H9 (cell line): Measurements from ENCODE around the gene DCP1B. TPM values are rescaled to one million over a fixed set of nuclear protein-coding genes. Genes with fewer than 3 reads are reported as not detected.

ENCODE experiments used
- DNase-seq: peaks from one replicate; pipeline ENCODE4 v3.0.0-alpha.2; 2017
- H2AFZ ChIP-seq: one replicate; pipeline ENCODE4 v1.6.1; 2013; ENCODE audit warnings: mild to moderate bottlenecking, low read length, control low read depth, moderate library complexity
- H2AK5ac ChIP-seq: 2 replicates; pipeline ENCODE4 v1.6.1; 2013; ENCODE audit warnings: low read length, control low read depth, mixed read lengths; ENCODE audit not compliant: insufficient read length
- H2BK120ac ChIP-seq: one replicate; pipeline ENCODE4 v1.6.1; 2013; ENCODE audit warnings: low read depth, mild to moderate bottlenecking, low read length, control low read depth, inconsistent platforms; ENCODE audit not compliant: poor library complexity, severe bottlenecking
- H2BK12ac ChIP-seq: 2 replicates; pipeline ENCODE4 v1.6.1; 2013; ENCODE audit warnings: low read length, control low read depth, mixed read lengths, low read depth; ENCODE audit not compliant: insufficient read length
- H2BK15ac ChIP-seq: 2 replicates; pipeline ENCODE4 v1.6.1; 2013; ENCODE audit warnings: low read depth, low read length, control low read depth
- H2BK20ac ChIP-seq: one replicate; pipeline ENCODE4 v1.6.1; 2013; ENCODE audit warnings: low read depth, mild to moderate bottlenecking, low read length, control low read depth, inconsistent platforms; ENCODE audit not compliant: poor library complexity, severe bottlenecking
- H2BK5ac ChIP-seq: 2 replicates; pipeline ENCODE4 v1.6.1; 2013; ENCODE audit warnings: low read length, control low read depth, mixed read lengths; ENCODE audit not compliant: insufficient read length
- H3K14ac ChIP-seq: 2 replicates; pipeline ENCODE4 v1.6.1; 2013; ENCODE audit warnings: low read length, control low read depth; ENCODE audit not compliant: insufficient read depth
- H3K18ac ChIP-seq: 2 replicates; pipeline ENCODE4 v1.6.1; 2013; ENCODE audit warnings: low read depth, mild to moderate bottlenecking, mixed read lengths, low read length, control low read depth; ENCODE audit not compliant: insufficient read length
- H3K23ac ChIP-seq: 2 replicates; pipeline ENCODE4 v1.6.1; 2013; ENCODE audit warnings: low read length, control low read depth, mixed read lengths, low read depth; ENCODE audit not compliant: insufficient read length
- H3K23me2 ChIP-seq: 2 replicates; pipeline ENCODE4 v1.6.1; 2013; ENCODE audit warnings: low read depth, mild to moderate bottlenecking, mixed read lengths, low read length, control low read depth; ENCODE audit not compliant: insufficient read length, poor library complexity, severe bottlenecking
- H3K27ac ChIP-seq: 2 replicates; pipeline ENCODE4 v1.5.1; 2013; ENCODE audit warnings: low read length, control low read depth, mixed read lengths, low read depth; ENCODE audit not compliant: insufficient read length
- H3K27me3 ChIP-seq: 2 replicates; pipeline ENCODE4 v1.6.1; 2013; ENCODE audit warnings: low read length, control low read depth, inconsistent platforms; ENCODE audit not compliant: insufficient read depth
- H3K4ac ChIP-seq: 2 replicates; pipeline ENCODE4 v1.6.1; 2013; ENCODE audit warnings: low read depth, mild to moderate bottlenecking, control low read depth, inconsistent platforms, low read length, moderate library complexity
- H3K4me1 ChIP-seq: 2 replicates; pipeline ENCODE4 v1.6.1; 2013; ENCODE audit warnings: low read length, control low read depth, inconsistent platforms; ENCODE audit not compliant: insufficient read depth
- H3K4me2 ChIP-seq: 2 replicates; pipeline ENCODE4 v1.6.1; 2013; ENCODE audit warnings: low read length, control low read depth, mixed read lengths; ENCODE audit not compliant: insufficient read length, insufficient read depth
- H3K56ac ChIP-seq: 2 replicates; pipeline ENCODE4 v1.6.1; 2013; ENCODE audit warnings: low read depth, mild to moderate bottlenecking, mixed read lengths, low read length, control low read depth; ENCODE audit not compliant: insufficient read length
- H3K79me1 ChIP-seq: 2 replicates; pipeline ENCODE4 v1.6.1; 2013; ENCODE audit warnings: low read depth, mild to moderate bottlenecking, moderate library complexity, low read length, control low read depth, inconsistent platforms; ENCODE audit not compliant: insufficient read depth, poor library complexity, severe bottlenecking
- H3K79me2 ChIP-seq: 2 replicates; pipeline ENCODE4 v1.6.1; 2013; ENCODE audit warnings: low read length, control low read depth, inconsistent platforms; ENCODE audit not compliant: insufficient read depth
- H3K9ac ChIP-seq: 2 replicates; pipeline ENCODE4 v1.6.1; 2013; ENCODE audit warnings: low read length, control low read depth, mixed read lengths; ENCODE audit not compliant: insufficient read length; ENCODE audit errors: extremely low read depth
- H3K9me3 ChIP-seq: one replicate; pipeline ENCODE4 v1.6.1; 2013; ENCODE audit warnings: low read depth, low read length, inconsistent platforms; ENCODE audit not compliant: control insufficient read depth
- H3T11ph ChIP-seq: one replicate; pipeline ENCODE4 v1.6.1; 2013; ENCODE audit warnings: mild to moderate bottlenecking, low read length, control low read depth, inconsistent platforms
- H4K20me1 ChIP-seq: one replicate; pipeline ENCODE4 v1.6.1; 2013; ENCODE audit not compliant: control insufficient read depth, insufficient read length, insufficient read depth
- H4K5ac ChIP-seq: 2 replicates; pipeline ENCODE4 v1.6.1; 2013; ENCODE audit warnings: low read depth, mild to moderate bottlenecking, mixed read lengths, low read length, control low read depth; ENCODE audit not compliant: insufficient read length
- H4K8ac ChIP-seq: replicated peaks from 2 replicates; pipeline ENCODE4 v1.6.1; 2013; ENCODE audit warnings: low read length, control low read depth, mixed read lengths, low read depth; ENCODE audit not compliant: insufficient read length
- H4K91ac ChIP-seq: 2 replicates; pipeline ENCODE4 v1.6.1; 2013; ENCODE audit warnings: low read depth, mild to moderate bottlenecking, moderate library complexity, mixed read lengths, low read length, control low read depth; ENCODE audit not compliant: insufficient read length
- H3K27ac Mint-ChIP-seq, 3 experiments: 2 replicates in 2 of 3; 3 replicates in 1 of 3; pipeline ENCODE4 v1.8.0; 2020 to 2021; ENCODE audit warnings: mixed read lengths in 3 of 3, mild to moderate bottlenecking in 1 of 3, moderate library complexity in 1 of 3
- H3K27me3 Mint-ChIP-seq: 2 replicates; pipeline ENCODE4 v1.8.0; 2021; ENCODE audit warnings: low read depth, mild to moderate bottlenecking, moderate library complexity, mixed read lengths
- H3K36me3 Mint-ChIP-seq, 3 experiments: 2 replicates in 2 of 3; 3 replicates in 1 of 3; pipeline ENCODE4 v1.8.0; 2020 to 2021; ENCODE audit warnings: low read depth in 3 of 3, mixed read lengths in 3 of 3; ENCODE audit not compliant: insufficient read depth in 1 of 3
- H3K4me1 Mint-ChIP-seq, 2 experiments: 2 replicates each; pipeline ENCODE4 v1.8.0; 2020; ENCODE audit warnings: mixed read lengths in 2 of 2
- H3K4me3 Mint-ChIP-seq, 2 experiments: 2 replicates in 1 of 2; 3 replicates in 1 of 2; pipeline ENCODE4 v1.8.0; 2020 to 2021; ENCODE audit warnings: mild to moderate bottlenecking in 2 of 2, mixed read lengths in 2 of 2, moderate library complexity in 1 of 2
- H3K9me3 Mint-ChIP-seq, 2 experiments: 2 replicates in 1 of 2; 3 replicates in 1 of 2; pipeline ENCODE4 v1.8.0; 2020; ENCODE audit warnings: mild to moderate bottlenecking in 2 of 2, mixed read lengths in 2 of 2, moderate library complexity in 1 of 2
- WGBS: extraction: QIAGEN DNeasy Blood & Tissue Kit; methylation state at CpG from one replicate; pipeline ENCODE4 v1.1.7; 2013; ENCODE audit warnings: missing lambda C conversion rate, low lambda C conversion rate, mixed read lengths; ENCODE audit not compliant: insufficient read length; ENCODE audit errors: extremely low coverage; 5-methylcytosine and 5-hydroxymethylcytosine counted together
- total RNA-seq: library from RNA; stranded (reverse); gene quantifications from 2 replicates; pipeline ENCODE4 v1.2.1, GENCODE V29; 2021
- TF ChIP-seq, protein P1 (sequence below): fragments of 200-600 bp; sonication (generic); conservative IDR thresholded peaks from 3 replicates; pipeline ENCODE4 v1.8.0; 2021; ENCODE audit warnings: antibody characterized with exemption, mild to moderate bottlenecking

The DCP1B gene
- total RNA-seq, 1 experiment from 2014 or later = 11.2 TPM

DNA sequence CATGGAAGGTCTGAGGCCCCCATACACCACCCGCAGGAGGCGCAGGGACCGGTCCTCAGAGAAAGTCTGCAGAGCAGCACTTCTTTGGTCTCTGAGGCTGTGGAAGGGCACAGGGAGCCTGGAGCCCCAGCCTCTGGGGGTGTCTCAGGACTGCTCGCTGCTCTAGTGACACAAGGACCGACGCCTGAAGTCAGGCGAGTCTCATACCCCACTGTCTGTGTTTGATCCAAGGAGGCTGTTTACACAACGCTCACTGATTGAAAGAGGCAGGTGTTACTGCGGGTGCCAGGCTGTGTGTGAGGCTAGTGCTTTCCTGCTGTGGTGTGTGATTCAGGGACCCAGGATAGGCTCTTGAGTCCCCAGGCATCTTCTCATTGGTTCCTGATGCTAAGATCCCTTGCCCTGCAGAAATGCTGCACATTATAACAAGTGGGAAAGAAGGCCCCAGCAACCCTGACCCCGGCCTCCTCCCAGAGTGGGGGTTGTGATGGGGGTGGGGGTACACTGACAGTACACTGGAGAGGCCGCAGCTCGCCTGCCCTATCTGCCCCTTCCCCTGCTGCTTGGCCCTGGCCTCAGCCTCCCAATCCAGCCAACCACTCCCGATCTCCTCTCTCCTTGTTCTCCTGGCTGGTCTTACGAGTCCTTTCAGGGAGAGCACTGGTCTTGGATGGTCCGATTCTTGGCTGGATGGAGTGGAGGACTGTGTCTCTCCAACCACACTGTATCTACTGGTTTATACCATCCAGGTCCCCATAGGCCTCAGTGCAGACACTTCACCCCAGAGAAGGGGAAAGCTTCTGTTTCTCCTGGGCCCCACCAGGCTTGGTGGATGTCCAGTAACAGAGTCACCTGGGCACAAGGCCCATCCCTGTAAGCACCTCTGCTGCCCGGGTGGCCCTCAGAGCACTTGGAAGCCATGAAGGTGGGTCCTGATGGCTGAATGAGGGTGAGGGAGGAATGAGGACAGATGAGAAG, 92.4 kb downstream of the DCP1B start:
- H2BK5ac ChIP-seq = no peak overlapping the region
- no peak overlapping the region for H4K91ac ChIP-seq
- no peak overlapping the region for H3K14ac ChIP-seq
- no peaks in the 10 kb centered on the region for H3K23me2 ChIP-seq
- H3K27ac ChIP-seq = no peak overlapping the region
- H3K23ac ChIP-seq = no peak overlapping the region
- Mint-ChIP-seq H3K36me3 (peaks cover 0 to 17% (median 0%) of the 10 kb centered on the region in 3 experiments; a peak in 2 of 7 replicates), H3K4me1 (peaks cover 6 to 24% of the 10 kb centered on the region in 2 experiments), H3K9me3 (peaks cover 3 to 5% of the 10 kb centered on the region in 2 experiments; a peak in 2 of 5 replicates), H3K4me3 (no peak overlapping the region), H3K27me3 (no peaks in the 10 kb centered on the region; the same call in 1 of the 2 replicates), H3K27ac (no peak overlapping the region)
- peak; percentile 34 for DNase-seq
- H2BK12ac ChIP-seq = no peak overlapping the region
- no peaks in the 10 kb centered on the region for H3K79me2 ChIP-seq
- H4K5ac ChIP-seq = no peak overlapping the region
- H3K4ac ChIP-seq = no peak overlapping the region
- no peak overlapping the region for H2AFZ ChIP-seq
- H3K9me3 ChIP-seq = no peaks in the 10 kb centered on the region
- H2BK120ac ChIP-seq = no peak overlapping the region
- H2BK20ac ChIP-seq = no peak overlapping the region
- no peaks in the 10 kb centered on the region for H3K79me1 ChIP-seq
- TF ChIP-seq, protein P1, sequence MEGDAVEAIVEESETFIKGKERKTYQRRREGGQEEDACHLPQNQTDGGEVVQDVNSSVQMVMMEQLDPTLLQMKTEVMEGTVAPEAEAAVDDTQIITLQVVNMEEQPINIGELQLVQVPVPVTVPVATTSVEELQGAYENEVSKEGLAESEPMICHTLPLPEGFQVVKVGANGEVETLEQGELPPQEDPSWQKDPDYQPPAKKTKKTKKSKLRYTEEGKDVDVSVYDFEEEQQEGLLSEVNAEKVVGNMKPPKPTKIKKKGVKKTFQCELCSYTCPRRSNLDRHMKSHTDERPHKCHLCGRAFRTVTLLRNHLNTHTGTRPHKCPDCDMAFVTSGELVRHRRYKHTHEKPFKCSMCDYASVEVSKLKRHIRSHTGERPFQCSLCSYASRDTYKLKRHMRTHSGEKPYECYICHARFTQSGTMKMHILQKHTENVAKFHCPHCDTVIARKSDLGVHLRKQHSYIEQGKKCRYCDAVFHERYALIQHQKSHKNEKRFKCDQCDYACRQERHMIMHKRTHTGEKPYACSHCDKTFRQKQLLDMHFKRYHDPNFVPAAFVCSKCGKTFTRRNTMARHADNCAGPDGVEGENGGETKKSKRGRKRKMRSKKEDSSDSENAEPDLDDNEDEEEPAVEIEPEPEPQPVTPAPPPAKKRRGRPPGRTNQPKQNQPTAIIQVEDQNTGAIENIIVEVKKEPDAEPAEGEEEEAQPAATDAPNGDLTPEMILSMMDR = no peak
- no peaks in the 10 kb centered on the region for H4K20me1 ChIP-seq
- H3K4me2 ChIP-seq = no peak overlapping the region
- H3K56ac ChIP-seq = no peak overlapping the region
- H3K18ac ChIP-seq = no peak overlapping the region
- H3K27me3 ChIP-seq = no peaks in the 10 kb centered on the region
- H3T11ph ChIP-seq = no peak overlapping the region
- no peak overlapping the region for H2BK15ac ChIP-seq
- H4K8ac ChIP-seq = no peak overlapping the region
- no peak overlapping the region for H3K9ac ChIP-seq
- WGBS = no CpG with 5 or more reads among the region's 16 CpGs
- H2AK5ac ChIP-seq = no peak overlapping the region
- H3K4me1 ChIP-seq = no peaks in the 10 kb centered on the region
